HG03521 (cell line): Measurements from ENCODE around the gene LGALS9.
"Not testable (repeated sequence)": the region's sequence is repeated elsewhere in the genome, so short reads cannot be mapped to it uniquely, and the experiment has no call there.

ENCODE experiments used
- ATAC-seq: cut with Tn5 transposase; IDR thresholded peaks from one replicate; pipeline ENCODE4 v1.9.1; 2021; ENCODE audit warnings: mild to moderate bottlenecking, moderate library complexity; ENCODE audit not compliant: unreplicated experiment

LGALS9 gene

DNA sequence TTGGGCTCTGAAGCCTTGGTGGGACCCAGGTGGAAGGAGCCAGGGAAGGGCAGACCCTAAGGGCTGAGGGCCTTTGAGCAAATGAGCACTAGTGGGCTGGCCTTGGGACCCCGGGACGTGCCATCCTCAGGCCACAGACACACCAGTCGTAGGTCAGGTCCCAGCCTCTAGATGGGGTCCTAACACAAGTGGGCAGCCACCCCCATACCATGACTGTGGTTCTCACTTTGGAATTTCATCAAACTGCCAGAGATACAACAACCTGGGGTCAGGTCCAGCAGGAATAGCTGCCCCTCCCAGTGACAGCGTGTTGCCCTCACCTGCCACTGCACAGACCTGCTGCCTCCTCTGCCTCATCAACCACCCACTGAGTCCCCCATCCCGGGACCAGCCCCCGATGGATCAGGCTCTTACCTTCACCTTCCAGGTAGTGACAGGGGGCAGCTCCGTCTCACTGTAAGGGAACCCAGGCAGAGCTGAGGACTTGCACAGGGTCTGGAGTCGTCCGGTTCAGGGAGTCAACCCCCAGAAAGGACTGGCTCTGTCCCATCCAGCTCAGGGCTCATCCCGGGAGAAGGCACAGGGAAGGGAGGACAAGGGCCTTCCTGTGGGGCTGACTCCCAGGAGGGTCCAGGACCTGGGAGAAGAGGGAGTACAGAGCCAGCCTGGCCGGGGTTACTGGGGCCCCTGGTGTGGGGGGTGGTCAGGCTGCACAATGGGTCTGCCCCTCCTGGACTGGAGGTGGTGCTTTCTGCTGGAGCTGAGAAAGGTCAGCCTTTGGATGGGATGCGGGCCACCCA is 40.0 kb downstream of the LGALS9 start:
- no peak for ATAC-seq

DNA sequence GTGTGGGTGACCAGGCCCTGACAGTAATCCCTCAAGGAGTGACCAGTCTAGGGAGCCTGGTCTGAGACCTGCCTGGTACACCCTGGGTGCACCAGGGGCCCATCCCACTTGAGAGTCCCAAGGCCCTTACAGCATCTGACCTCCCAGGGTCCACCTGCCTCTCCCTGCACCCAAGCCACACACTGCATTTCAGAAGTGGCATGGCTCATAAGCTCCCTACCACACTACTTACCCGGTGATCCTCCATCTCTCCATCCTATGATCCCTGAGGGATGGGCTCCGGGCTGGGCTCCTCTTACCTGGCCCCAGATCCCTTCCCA is 40.6 kb downstream of the LGALS9 start:
- no peak for ATAC-seq

DNA sequence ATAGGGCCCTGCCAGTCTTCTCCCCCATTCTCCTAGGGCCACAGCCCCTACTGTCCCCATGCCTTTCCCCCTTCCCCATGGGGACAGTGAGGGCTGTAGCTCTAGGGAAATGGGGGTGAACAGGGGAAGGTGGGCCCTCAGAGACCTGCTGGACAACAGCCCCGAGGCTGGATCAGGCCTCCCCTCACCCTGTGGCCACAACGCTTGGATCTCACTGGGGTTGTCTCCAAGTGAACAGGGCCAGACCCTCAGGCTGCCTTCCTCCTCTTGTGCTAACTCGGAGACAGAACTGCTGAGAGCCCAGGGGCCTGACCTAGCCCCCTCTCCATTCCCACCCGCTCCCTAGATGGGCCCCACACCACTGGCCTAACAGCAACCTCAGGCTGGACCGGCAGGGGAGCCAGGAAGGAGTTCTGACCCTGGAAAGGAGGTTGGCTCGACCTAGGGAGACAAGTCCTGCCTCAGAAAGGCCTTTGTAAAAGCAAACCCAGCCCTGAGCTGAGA is 41.0 kb downstream of the LGALS9 start:
- not testable (repeated sequence) for ATAC-seq

GRCh38 chr17:27674335-27674734 is 43.3 kb downstream of the LGALS9 start:
- ATAC-seq, result no peak

- no peak for ATAC-seq
Measured at GRCh38 chr17:27677191-27677590, 46.2 kb downstream of the LGALS9 start.

DNA sequence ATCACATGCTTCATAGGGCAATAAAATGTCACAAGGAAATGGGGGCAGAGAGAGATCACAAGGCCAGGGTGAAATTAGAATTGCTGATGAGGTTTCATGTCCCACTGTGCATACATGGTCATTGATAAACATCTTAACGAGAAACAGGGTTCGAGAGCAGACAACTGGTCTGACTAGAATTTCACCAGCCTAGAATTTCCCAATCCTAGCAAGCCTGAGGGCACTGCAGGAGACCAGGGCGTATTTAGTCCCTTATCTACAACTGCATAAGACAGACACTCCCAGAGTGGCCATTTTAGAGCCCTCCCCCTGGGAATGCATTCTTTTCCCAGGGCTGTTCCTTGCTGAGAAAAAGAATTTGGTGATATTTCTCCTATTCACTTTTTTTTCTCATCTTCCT is 55.3 kb downstream of the LGALS9 start:
- not testable (repeated sequence) for ATAC-seq

GRCh38 chr17:27690882-27691281 is 59.9 kb downstream of the LGALS9 start:
- ATAC-seq, result no peak

DNA sequence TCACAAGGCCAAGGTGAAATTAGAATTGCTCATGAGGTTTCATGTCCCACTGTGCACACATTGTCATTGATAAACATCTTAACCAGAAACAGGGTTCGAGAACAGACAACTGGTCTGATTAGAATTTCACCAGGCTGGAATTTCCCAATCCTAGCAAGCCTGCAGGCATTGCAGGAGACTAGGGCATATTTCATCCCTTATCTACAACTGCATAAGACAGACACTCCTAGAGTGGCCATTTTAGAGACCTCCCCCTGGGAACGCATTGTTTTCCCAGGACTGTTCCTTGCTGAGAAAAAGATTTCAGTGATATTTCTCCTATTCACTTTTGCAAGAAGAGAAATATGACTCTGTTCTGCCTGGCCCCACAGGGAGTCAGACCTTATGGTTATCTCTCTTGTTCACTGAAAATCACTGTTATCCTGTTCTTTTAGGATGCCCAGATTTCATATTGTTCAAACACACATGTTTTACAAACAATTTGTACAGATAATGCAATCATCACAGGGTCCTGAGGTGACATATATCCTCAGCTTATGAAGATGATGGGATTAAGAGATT is 64.3 kb downstream of the LGALS9 start:
- ATAC-seq, result not testable (repeated sequence)
